HEK293 (cell line): ENCODE measurements around the gene ENOX2.

Experiments
- CTCF ChIA-PET: fragments of 350-600 bp; formaldehyde crosslinking; extraction: SDS; loops from one replicate; lab custom pipeline; 2021; ENCODE audit warnings: antibody characterized with exemption; lab: Yijun Ruan, JAX
- POLR2A ChIA-PET: fragments of 300-600 bp; formaldehyde crosslinking; extraction: SDS; loops from one replicate; lab custom pipeline; 2020; ENCODE audit warnings: antibody characterized with exemption, inconsistent platforms; lab: Yijun Ruan, JAX
- H3K27ac ChIP-seq: fragments of 200-500 bp; sonication (Bioruptor generic); 2 replicates; pipeline ENCODE4 v1.5.1; 2014; ENCODE audit warnings: low read depth, low read length, control low read depth, inconsistent platforms; ENCODE audit errors: extremely low read depth
- H3K36me3 ChIP-seq, 2 experiments: fragments of 200-500 bp in 1 of 2; sonication (Bioruptor generic) in 1 of 2; 1 replicate in 1 of 2; 2 replicates in 1 of 2; pipeline ENCODE4 v1.5.1; 2014 to 2017; ENCODE audit warnings: inconsistent platforms in 2 of 2, low read length in 2 of 2; ENCODE audit not compliant: control insufficient read depth in 2 of 2, insufficient read depth in 1 of 2
- H3K4me1 ChIP-seq: fragments of 200-500 bp; sonication (Bioruptor generic); 2 replicates; pipeline ENCODE4 v1.5.1; 2014; ENCODE audit warnings: mild to moderate bottlenecking, low read length, inconsistent platforms; ENCODE audit not compliant: control insufficient read depth, insufficient read depth
- H3K4me3 ChIP-seq: 2 replicates; pipeline ENCODE4 v1.5.1; 2011; ENCODE audit warnings: low read depth, mild to moderate bottlenecking, control low read depth, low read length, moderate library complexity
- H3K9me3 ChIP-seq: fragments of 200-500 bp; sonication (Bioruptor generic); 2 replicates; pipeline ENCODE4 v1.5.1; 2014; ENCODE audit warnings: low read depth, low read length, inconsistent platforms; ENCODE audit not compliant: control insufficient read depth, insufficient read depth
- KLF1 ChIP-seq: fragments of 450-650 bp; formaldehyde crosslinking; IDR thresholded peaks from 2 replicates; pipeline ENCODE4 v1.5.1; 2016; ENCODE audit warnings: missing biosample characterization, missing genetic modification characterization
- KLF7 ChIP-seq: fragments of 450-650 bp; formaldehyde crosslinking; IDR thresholded peaks from 2 replicates; pipeline ENCODE4 v1.5.1; 2016; ENCODE audit warnings: missing biosample characterization, missing genetic modification characterization, borderline replicate concordance
- TSHZ1 ChIP-seq: fragments of 450-650 bp; formaldehyde crosslinking; IDR thresholded peaks from 2 replicates; pipeline ENCODE4 v1.5.1; 2016; ENCODE audit warnings: missing biosample characterization, missing genetic modification characterization, borderline replicate concordance
- ZBTB44 ChIP-seq: fragments of 450-650 bp; IDR thresholded peaks from 2 replicates; pipeline ENCODE4 v1.5.1; 2018; ENCODE audit warnings: missing biosample characterization, mild to moderate bottlenecking, missing genetic modification characterization
- ZBTB48 ChIP-seq: fragments of 450-650 bp; formaldehyde crosslinking; IDR thresholded peaks from 2 replicates; pipeline ENCODE4 v1.5.1; 2016; ENCODE audit warnings: missing biosample characterization, missing genetic modification characterization
- ZNF335 ChIP-seq: fragments of 450-650 bp; formaldehyde crosslinking; conservative IDR thresholded peaks from 2 replicates; pipeline ENCODE4 v1.5.1; 2016; ENCODE audit warnings: missing biosample characterization, missing genetic modification characterization
- ZNF362 ChIP-seq: fragments of 450-650 bp; formaldehyde crosslinking; IDR thresholded peaks from 2 replicates; pipeline ENCODE4 v1.5.1; 2016; ENCODE audit warnings: missing biosample characterization, missing genetic modification characterization
- ZNF585B ChIP-seq: fragments of 450-650 bp; formaldehyde crosslinking; IDR thresholded peaks from 2 replicates; pipeline ENCODE4 v1.5.1; 2016; ENCODE audit warnings: missing biosample characterization, missing genetic modification characterization
- ZNF677 ChIP-seq: fragments of 450-650 bp; IDR thresholded peaks from 2 replicates; pipeline ENCODE4 v1.5.0; 2018; ENCODE audit warnings: missing biosample characterization, mild to moderate bottlenecking, missing genetic modification characterization, moderate library complexity
- ZNF837 ChIP-seq: fragments of 450-650 bp; formaldehyde crosslinking; IDR thresholded peaks from 2 replicates; pipeline ENCODE4 v1.5.1; 2016; ENCODE audit warnings: missing biosample characterization, missing genetic modification characterization
- TF ChIP-seq, protein P1 (sequence below): fragments of 450-650 bp; formaldehyde crosslinking; IDR thresholded peaks from 2 replicates; pipeline ENCODE4 v1.5.1; 2017; ENCODE audit warnings: missing biosample characterization, missing genetic modification characterization
- TF ChIP-seq, protein P2 (sequence below): fragments of 450-650 bp; formaldehyde crosslinking; IDR thresholded peaks from 2 replicates; pipeline ENCODE4 v1.5.1; 2016; ENCODE audit warnings: missing biosample characterization, missing genetic modification characterization

The ENOX2 gene

GRCh38 chrX:130906776-130907175, 3.8 kb upstream of the ENOX2 start (continued):
- TF ChIP-seq ZBTB44 (tag by site-specific recombination) (no peak), ZBTB48 (tag by site-specific recombination) (no peak), TSHZ1 (tag by site-specific recombination) (no peak), KLF7 (no peak)
- TF ChIP-seq, protein P1, sequence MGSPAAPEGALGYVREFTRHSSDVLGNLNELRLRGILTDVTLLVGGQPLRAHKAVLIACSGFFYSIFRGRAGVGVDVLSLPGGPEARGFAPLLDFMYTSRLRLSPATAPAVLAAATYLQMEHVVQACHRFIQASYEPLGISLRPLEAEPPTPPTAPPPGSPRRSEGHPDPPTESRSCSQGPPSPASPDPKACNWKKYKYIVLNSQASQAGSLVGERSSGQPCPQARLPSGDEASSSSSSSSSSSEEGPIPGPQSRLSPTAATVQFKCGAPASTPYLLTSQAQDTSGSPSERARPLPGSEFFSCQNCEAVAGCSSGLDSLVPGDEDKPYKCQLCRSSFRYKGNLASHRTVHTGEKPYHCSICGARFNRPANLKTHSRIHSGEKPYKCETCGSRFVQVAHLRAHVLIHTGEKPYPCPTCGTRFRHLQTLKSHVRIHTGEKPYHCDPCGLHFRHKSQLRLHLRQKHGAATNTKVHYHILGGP (tag by site-specific recombination): no peak

DNA sequence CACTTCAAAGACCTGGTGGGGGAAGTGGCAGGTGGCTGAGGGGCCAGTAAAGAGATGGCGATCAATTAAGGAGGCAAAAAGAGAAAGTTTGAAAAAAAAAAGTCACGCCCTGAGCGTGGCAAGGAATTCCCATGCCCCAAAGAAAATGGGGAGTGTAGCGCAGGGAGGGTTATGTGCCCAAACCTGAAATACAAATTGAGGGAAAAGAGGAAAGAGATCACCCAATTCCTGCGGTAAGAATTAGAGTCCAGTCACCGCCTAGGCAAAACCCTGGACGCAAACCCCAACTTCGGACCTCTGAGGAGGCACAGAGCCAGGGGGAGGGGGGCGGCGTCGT, 595 bp downstream of the ENOX2 start:
- POLR2A ChIA-PET: interaction anchor here (0.6 to 1.4 kb wide), 11 partner anchors 12 to 501 kb away, joined by 3 to 10 read pairs (median 4); partner anchors contain the start of gene RBMX2
- TF ChIP-seq, protein P2, sequence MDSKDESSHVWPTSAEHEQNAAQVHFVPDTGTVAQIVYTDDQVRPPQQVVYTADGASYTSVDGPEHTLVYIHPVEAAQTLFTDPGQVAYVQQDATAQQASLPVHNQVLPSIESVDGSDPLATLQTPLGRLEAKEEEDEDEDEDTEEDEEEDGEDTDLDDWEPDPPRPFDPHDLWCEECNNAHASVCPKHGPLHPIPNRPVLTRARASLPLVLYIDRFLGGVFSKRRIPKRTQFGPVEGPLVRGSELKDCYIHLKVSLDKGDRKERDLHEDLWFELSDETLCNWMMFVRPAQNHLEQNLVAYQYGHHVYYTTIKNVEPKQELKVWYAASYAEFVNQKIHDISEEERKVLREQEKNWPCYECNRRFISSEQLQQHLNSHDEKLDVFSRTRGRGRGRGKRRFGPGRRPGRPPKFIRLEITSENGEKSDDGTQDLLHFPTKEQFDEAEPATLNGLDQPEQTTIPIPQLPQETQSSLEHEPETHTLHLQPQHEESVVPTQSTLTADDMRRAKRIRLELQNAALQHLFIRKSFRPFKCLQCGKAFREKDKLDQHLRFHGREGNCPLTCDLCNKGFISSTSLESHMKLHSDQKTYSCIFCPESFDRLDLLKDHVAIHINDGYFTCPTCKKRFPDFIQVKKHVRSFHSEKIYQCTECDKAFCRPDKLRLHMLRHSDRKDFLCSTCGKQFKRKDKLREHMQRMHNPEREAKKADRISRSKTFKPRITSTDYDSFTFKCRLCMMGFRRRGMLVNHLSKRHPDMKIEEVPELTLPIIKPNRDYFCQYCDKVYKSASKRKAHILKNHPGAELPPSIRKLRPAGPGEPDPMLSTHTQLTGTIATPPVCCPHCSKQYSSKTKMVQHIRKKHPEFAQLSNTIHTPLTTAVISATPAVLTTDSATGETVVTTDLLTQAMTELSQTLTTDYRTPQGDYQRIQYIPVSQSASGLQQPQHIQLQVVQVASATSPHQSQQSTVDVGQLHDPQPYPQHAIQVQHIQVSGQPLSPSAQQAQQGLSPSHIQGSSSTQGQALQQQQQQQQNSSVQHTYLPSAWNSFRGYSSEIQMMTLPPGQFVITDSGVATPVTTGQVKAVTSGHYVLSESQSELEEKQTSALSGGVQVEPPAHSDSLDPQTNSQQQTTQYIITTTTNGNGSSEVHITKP (tag by site-specific recombination): 0 out of 2 replicates have a peak, but pooled peaks have one; percentile 10
- TF ChIP-seq ZNF335 (peak; percentile 78), ZNF677 (tag by site-specific recombination) (no peak), ZNF837 (tag by site-specific recombination) (no peak), ZNF585B (tag by site-specific recombination) (no peak), KLF1 (tag by site-specific recombination) (no peak), ZNF362 (peak; percentile 94; the same call in 1 of the 2 replicates)
- CTCF ChIA-PET: no interaction called here
- H3K9me3 ChIP-seq: no peaks in the 10 kb centered on the region
- peak overlapping the region; percentile 75 for H3K4me3 ChIP-seq
- H3K27ac ChIP-seq: peak overlapping the region; percentile 87; the same call in 1 of the 2 replicates
- H3K36me3 ChIP-seq: peaks cover 0 to 9% of the 10 kb centered on the region in 2 experiments; a peak in 1 of 3 replicates
- H3K4me1 ChIP-seq: peaks cover 3% of the 10 kb centered on the region; the same call in 1 of the 2 replicates
